GM21723 (cell line): ENCODE results near the gene CCDC92B.

Experiments used
- ATAC-seq: cut with Tn5 transposase; IDR thresholded peaks from one replicate; pipeline ENCODE4 v1.9.1; 2021; ENCODE audit warnings: mild to moderate bottlenecking, moderate library complexity; ENCODE audit not compliant: unreplicated experiment

CCDC92B gene

DNA sequence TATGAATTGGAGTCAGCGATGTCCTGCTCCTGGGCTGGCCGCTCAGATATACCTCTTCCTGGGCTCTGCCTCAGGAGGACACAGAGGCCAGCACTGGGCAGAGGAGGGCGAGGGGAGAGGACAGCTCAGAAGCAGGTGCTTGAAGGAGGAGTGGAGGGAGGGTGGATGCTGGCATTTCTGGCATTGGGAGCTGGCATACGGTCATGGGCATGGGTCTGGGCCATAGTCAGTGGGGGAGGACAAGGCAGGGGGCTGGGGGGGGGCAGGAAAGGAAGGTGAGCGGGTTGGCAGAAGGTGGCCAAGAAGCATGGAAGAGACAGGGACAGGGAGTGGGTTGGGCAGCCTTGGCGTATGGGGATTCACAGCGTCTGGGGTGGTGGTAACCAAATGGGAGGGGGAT lies 30.1 kb upstream of the CCDC92B start:
- ATAC-seq = no peak

DNA sequence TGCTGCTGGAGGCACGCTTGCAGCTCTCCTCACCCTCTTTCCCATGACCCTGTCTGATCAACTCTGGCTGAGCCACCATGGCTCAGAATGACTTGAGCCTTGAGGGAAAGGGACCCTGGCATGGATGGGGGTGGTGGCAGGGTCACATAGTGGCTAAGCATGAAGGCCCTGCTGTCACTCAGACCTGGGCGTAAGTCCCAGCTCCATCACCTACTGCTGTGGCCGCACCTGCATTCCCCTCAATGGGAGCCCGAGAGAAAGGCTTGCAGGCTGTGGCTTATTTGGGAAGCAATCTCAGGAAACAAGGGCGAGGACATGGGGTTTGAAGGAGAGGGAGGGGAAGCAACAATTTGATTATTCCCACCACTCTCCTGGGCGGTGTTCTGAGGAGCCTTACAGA lies 29.0 kb upstream of the CCDC92B start:
- no peak for ATAC-seq

DNA sequence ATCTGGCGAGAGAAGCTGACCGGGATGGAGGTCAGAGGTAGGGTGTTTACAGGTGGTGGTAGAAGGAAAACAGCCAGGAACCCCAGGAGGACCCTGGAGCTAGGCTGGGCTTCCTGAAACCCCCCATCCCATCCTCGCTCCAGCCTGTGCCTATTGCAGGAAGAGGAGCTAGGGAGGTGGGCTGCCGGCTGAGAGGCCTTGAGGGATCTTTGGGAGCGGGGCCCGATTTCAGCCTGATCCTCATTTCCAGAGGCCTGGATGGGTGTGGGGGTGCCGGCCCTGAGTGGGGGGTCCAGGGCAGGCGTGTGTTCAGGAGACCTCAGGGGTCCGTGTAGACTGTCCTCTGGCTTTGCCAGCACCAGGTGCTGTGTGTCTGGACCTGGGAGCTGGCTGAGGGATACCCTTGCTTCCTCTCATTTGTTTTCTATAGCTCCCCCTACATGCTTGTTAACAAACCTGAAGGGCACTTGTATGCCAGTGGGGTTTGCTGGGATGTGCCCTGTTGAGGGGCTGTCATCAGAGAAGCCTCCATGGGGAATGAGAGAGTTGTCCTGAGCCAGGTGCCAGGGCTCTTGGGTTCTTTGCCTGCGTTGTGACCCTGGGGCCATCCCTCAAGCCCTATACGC lies 27.9 kb upstream of the CCDC92B start:
- ATAC-seq = no peak

DNA sequence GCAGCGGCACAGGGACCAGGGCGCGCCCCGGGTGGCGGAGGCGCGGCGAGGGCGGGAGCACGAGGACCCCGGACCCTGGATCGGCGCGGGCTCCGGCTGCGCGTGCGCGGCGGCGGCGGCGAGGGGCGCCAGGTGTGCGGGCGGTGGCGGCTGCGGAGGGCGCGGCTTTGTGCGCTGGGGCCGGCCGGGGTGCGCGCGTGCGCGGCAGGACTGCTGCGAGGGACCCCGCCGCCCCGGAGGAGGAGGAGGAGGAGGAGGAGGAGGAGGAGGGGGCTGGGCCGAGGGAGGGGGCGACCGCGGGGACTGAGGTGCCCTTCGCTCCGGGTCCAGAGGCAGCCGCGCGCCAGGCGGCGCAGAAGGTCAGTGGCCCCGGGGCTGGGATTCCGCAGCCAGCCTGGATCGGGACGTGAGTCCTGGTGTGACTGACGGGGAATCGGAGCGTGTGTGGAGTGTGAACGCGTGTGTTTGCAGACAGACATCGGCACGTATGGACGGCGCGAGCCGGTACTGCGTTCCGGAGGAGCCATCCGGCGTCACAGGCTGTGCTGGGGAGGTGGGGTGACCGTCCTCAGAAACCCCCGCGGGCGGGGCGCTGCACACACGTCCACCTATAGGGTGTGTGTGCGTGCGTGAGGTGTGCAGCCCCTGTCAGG lies 27.3 kb upstream of the CCDC92B start:
- no peak for ATAC-seq

DNA sequence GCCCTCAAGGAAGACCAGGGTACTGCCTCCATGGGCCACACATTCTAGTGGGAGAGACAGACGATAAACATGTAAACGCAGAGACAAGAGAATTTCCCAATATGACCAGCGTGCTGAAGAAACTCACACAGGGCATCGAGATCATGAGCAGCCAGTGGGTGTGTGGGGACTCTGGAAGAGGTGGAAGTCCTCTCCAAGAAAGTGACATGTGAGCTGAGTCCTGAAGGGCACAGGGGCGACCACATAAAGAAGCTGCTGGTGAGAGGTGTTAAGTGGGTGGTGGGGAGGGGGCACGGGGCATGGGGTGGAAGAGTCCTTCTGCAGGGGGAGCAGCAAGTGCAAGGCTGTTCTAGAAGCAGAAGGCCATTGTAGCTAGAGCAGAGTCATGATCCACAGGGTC lies 25.8 kb upstream of the CCDC92B start:
- ATAC-seq = no peak

DNA sequence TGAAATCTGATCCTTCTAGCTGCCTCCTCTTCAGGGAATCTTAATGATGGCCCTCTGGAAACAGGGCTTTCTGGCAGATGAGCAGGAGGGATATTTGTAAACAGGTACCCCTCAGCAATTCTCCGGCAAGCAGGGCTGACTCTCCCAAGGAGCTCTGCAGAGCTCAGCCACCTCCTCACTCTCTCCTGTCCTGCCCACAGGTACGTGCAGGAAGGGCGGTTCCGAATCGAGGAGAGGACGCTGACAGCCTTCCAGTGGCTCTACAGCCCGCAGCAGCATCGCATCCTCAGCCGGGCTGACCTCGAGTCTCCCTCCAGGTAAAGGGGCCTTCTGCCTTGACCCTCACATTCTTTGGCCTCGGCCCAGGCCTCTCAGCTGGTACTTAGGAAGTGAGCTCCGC lies 20.7 kb upstream of the CCDC92B start:
- ATAC-seq = no peak

DNA sequence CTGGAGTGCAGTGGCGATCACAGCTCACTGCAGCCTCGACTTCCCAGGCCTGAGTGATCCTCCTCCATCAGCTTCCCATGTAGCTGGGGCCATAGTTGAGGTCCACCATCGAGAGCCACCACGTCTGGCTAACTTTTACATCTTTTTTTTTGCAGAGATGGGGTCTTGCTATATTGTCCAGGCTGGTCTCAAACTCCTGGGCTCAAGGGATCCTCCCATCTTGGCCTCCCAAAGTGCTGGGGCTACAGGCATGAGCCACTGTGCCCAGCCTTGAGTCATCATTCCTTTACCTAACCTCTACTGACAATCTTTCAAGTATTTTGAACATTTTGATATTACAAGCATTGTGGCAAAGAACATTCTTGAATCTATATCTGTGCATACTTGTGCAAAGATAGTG lies 9.4 kb upstream of the CCDC92B start:
- no peak for ATAC-seq

DNA sequence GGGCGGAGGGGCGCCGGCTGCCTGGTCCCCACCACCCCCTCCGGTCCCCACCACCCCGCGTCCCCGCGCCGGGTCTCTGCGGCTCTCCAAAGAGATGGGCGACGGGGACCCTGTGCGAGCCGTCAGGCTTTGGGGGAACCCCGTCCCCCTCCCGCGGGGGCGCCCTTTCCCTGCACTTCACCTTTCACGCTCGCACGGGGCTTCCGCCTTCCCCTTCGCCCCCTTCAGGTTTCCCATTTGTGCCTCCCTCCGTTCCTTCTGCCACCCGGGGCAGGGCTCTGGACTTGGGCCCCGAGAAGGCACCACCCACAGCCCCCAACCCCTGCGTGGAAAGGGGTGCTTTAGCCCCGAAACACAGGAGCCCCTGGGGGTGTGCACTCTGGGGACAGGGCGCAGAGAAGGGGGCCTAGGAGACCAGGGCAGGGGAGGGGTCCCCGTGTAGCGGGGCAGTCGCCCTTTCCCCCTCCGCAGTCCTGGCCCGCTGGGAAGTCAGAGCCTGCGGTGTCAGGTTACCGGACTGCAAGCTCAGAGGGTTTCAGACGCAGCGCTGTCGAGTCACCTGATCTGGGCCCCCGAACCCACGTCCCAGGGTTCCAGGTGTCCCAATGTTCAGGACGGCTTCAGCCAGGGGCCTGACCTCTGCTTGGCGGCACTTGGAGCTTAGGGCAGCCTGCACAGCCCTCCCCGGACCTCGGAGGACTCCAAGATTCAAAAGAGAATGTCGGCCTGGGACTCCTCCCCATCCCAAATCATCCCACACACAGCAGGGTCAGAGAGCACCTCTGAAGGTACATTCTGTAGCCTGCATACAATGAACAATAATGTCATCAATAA lies 6.7 kb upstream of the CCDC92B start:
- no peak for ATAC-seq

DNA sequence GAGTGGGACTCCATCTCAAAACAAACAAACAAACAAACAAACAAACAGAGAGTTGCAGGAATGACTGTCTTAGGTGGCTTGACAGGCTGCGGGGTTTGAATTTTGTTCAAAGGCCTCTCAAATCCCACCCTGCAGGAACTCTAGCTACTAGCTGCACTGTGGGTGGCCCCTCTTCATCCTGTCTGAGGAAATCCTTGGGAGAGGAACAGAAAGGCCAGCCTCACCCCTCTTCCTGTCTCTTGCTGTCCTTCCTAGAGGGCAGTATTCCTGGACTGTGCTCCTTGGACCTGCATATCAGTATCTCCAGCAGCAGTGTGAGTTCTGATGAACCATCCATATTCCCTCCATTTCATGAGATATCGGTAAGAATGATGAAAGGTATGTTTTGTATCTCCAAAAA lies 2.0 kb upstream of the CCDC92B start:
- no peak for ATAC-seq

DNA sequence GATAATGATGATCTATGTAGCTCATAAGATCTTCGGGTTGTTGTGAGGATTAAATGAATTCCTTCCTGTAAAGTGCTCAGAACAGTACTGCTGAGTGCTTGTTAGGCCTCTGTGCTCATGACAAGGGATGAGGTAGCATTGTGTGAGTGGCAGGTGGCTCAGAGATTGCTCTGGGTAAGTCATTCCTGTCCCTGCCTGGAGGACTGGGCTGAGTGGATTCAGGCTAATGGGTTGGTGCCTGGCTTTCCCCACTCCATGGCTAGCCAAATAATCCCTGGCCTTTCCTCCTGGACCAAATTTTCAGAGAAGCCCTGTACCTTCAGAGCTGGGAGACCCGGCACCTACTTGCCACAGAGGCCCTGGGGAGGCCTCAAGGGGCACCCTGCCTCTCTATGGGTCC lies 1.3 kb upstream of the CCDC92B start:
- no peak for ATAC-seq

DNA sequence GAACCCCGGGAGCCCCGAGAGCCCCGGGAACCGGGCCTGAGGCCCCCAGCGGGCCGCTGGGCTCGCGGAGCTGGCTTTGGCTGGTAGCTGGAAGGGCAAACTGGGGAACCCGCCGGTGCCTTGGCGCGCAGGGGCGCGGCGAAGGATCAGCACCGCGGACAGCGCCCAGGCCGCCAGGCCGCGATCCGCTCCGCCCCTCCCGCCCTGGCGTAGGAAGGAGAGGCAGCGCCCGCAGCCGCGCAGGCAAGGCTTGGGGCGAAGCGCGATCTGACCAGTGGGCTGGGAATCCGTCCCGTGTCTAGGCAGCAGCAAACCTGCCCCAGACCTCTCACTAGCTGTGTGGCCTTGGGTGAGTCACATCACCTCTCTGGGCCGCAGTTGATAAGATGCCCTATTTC lies 331 bp upstream of the CCDC92B start:
- no peak for ATAC-seq

DNA sequence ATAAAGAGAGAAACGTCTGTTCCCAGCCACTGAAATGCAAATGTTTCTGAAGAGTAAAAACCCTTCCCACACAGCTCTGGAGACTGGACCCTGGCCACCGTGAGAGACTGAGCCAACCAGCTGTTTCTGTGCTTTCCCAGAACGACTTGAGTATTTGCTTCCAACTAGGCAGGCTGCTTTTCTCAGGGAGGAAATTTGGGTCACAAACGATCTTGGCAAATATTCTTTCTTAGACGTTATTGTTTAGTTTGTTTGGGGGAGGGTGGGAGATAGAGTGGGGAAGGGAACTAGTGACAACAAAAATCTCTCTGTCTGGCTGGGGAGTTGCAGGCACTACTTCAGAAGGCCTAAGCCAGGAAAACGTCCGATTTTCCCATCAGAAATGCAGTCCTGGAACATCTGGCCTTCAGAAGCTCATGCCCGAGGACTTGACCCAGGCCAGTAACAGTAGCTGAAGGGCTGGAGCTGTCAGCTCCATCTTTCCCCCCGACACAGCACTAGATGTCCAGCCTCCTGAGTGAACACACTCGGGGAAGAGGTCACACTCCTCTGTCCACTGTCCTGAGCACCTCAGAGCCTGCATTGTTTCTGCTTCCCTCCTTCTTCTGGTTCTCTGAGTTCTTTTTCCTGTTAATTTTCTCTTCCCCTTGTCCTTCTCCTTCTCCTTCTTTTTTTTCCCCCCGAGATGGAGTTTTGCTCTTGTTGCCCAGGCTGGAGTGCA lies 4.0 kb downstream of the CCDC92B start:
- no peak for ATAC-seq

DNA sequence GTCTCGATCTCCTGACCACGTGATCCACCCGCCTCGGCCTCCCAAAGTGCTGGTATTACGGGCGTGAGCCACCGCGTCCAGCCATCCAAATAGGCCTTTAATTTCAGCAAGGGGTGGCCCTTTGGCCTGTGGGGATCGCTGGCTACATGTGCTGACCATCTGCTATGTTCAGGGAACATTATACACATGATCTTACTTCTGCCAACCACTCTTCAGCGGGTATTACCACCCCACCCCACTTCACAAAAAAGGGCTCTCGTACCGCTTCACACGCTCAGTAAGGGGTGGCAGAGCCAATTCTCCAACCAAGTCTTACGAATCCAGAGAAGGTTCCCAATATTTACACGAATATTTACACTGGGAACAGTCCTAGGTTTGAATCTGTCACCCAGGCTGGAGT lies 11.8 kb downstream of the CCDC92B start:
- no peak for ATAC-seq

DNA sequence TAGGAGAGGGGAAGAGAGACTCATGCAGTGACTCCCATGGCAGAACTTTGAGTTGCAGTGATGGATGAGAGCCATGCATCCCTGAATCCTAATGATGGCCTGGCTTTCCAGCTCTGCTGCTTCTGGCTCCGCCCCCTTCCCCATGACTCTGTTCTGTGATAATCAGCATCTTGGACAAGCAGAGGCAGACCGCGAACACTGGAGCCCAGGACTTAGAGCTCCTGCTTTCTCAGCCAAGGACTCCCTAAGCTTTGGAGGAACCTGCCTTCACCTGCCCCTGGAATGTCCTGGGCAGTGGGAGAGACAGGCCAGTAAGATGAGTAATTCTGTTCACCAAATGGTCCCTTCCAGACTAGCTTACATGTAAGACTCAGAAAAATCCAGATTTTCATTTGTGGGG lies 12.5 kb downstream of the CCDC92B start:
- ATAC-seq = no peak

DNA sequence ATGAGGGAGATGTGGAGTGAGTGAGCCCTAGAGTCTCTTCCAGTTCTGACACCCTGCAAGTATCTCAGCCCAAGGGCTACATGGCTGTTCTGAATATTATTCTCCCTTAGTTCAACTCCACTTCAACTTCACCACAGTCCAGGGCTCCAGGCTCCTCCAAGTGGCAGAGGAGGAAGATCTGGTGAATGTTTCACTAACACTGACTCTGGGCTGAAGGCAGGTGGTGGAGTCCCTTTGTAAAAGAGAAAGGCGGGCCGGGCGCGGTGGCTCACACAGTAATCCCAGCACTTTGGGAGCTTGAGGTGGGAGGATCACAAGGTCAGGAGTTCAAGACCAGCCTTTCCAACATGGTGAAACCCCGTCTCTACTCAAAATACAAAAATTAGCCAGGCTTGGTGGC lies 13.6 kb downstream of the CCDC92B start:
- no peak for ATAC-seq

DNA sequence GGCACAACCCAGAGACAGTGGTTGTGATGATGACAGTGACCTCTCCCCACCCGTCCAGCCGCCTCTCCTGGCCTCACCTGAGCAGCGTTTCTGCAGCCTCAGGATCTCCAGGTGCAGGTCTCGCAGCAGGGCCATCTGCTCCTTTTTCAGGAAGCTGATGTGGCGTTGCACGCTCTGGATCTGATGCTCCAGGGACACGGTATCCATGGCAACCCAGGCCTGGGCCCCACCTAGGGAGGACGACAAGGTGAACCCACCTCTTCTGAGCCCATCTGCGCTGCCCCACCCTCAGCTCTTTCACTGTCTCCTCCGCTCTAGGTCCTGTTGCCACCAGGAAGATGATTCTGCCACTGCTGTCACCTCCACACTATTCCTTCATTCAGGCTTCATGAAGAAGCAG lies 14.5 kb downstream of the CCDC92B start:
- no peak for ATAC-seq

DNA sequence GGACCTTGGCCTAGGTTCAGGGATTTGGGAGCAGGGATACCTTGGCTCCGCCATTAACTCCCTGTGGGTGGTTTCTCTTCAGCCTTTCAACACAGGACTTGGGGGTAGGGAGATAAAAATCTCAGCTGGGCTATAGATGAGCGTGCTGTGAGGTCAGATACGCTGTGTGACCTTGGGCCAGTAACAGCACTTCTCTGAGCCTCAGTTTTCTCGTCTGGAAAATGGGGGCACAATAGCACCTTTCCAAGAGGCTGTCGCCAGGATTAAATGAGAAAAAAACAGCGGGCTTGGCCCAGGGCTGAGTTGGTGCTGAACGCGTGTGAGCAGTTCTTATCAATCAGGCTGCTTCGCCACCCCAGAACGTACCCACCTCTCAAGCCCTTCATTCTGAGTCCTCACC lies 17.6 kb downstream of the CCDC92B start:
- ATAC-seq = no peak

DNA sequence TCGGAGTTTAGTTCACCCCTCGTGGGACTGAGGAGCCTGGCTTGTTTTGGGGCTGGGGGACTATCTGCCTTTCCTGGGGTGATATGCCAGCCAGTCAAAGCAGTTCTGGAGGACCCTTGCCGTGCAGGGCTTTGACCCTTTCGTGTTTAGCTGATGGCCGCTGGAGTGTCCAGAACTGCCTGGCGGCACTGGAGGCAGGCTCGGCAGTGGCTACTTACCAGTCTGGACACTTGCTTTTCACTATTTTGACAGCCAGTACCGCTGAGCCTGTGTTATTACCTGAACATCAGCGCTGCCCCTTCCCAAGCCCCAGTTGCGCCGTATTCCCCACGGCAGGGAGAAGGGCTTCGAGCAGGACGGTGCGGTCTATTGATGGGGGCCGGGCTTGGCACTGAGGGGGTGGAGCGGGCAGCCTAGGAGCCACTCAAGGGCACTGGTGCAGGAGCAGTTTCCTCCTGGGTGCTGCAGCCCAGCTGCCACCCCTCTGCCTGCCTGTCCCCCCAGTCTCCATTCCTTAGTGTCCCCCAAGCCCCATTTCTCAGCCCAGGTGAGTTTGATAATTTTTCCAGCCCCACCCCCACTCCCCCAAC lies 18.6 kb downstream of the CCDC92B start:
- ATAC-seq = no peak

DNA sequence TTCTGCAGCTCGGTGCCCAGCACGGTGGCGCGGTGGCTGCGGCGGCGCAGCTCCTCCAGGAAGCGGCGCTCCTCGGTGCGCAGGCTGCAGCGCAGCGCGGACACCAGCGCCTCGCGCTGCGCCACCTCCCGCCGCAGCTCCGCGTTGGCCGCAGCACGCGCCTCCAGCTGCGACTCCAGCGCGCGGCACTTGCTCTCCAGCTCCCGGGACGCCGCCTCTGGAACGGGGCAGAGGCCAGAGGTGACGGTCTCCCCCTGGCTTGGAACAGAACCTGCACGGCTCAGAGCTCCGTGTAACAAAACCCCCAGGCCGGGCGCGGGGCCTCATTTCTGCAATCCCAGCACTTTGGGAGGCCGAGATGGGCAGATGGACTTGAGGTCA lies 24.7 kb downstream of the CCDC92B start:
- no peak for ATAC-seq

DNA sequence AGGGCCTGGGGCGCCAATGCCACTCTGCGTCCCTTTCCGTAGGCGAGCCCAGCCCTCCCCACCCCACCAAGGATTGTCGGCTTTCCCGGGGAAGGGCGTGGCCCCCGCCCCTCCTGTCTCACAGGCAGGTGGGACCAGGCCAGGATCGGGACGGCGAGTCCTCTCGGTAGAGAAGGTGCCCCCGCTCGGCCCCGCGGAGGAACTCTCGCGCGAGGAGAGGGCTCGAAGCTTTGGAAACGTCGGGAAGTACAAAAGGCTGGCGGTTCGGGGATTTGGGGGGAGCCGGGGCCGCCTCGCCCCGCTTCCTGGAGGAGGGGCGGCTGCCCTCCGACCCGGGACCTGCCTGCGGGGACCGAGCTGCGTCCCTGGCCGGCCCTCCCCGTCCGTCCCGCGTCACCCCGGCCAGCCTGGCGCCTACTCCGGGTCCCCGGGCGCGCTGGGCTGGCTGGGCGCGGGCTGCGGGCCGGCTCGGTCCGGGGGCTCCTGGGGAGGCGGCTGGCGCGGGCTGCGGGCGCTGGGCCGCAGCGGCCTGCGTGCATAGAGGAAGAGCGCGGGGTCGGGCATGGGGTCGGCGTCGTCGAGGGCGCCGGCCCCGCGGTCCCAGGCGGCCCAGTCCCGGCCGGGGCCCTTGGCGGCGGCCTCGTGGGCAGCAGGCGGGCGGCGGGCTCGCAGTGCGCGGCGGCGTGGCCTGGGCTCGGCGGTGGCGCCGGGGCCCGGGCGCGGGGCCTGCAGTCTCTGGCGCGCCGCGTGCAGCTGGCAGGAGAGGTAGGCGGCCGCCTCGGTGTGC lies 25.3 kb downstream of the CCDC92B start:
- ATAC-seq = no peak
